ENCODE data around the gene ARRDC5.
"Not testable (repeated sequence)": the region's sequence is repeated elsewhere in the genome, so short reads cannot be mapped to it uniquely, and the experiment has no call there.

ARRDC5 gene

GRCh38 chr19:4902796-4903195, at the start of gene ARRDC5:
Gene ARRDC5, minus strand, starts transcription at chr19:4902896. Its CDS starts 71 bp downstream, at chr19:4902825.
- DNase-seq: no peak

GRCh38 chr19:4951656-4952055, 49.0 kb upstream of the ARRDC5 start:
- no peak for DNase-seq

DNA sequence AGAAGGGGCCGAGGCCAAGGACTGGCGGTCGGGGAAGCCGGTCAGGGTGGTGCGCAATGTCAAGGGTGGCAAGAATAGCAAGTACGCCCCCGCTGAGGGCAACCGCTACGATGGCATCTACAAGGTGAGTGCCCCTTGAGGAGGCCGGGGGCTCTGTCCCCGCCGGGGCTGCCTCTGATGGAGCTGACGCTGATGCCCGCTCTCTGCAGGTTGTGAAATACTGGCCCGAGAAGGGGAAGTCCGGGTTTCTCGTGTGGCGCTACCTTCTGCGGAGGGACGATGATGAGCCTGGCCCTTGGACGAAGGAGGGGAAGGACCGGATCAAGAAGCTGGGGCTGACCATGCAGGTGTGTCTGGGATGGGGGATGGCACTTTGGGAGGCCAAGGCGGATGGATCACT, 48.0 kb upstream of the ARRDC5 start:
- not testable (repeated sequence) for DNase-seq

DNA sequence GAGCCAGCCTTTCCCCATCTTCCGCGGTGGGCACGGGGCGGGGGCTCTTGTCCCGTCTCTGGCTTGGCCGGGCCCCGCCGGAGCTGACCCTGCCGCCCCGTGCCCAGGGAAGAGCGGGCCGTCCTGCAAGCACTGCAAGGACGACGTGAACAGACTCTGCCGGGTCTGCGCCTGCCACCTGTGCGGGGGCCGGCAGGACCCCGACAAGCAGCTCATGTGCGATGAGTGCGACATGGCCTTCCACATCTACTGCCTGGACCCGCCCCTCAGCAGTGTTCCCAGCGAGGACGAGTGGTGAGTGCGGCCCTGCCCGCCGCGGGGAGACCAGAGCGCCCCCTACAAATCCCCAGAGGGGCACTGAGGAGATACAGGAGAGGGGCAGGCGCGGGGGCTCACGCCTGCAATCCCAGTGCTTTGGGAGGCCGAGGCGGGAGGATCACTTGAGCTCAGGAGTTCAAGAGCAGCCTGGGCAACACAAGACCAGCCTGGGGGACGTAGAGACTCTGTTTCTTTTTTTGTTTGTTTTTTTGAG, 39.0 kb upstream of the ARRDC5 start:
- not testable (repeated sequence) for DNase-seq

DNA sequence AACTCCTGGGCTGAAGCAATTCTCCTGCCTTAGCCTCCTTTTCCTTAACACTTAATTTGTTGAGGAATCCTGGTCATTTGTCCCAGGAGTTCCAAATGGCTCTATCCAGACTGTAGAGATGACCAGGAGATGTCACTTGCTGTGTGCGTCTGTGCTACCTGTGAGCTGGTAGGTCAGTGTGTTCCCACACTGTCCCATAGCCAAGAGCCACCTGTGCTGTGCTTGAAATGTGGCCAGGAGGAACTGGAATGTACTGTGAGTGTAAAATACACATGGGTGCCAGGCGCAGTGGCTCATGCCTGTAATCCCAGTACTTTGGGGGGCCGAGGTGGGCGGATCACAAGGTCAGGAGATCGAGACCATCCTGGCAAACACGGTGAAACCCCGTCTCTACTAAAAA, 36.8 kb upstream of the ARRDC5 start:
- no peak for DNase-seq

- DNase-seq: not testable (repeated sequence)
Measured at GRCh38 chr19:4938461-4938860, 35.8 kb upstream of the ARRDC5 start.

DNA sequence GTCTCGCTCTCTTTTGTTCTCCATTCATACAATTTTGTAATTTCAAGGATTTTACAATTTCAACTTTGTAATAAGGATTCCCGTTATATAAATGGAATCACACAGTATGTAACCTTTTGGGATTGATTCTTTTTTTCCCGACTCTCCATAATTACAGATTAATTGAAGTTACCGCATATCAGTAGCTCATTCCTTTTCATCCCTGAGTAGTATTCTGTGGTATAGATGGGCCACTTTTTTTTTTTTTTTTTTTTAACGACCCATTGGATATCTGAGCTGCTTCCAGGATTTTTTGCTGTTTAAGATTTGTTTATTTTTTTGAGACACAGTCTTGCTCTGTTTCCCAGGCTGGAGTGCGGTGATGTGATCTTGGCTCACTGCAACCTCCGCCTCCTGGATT, 34.4 kb upstream of the ARRDC5 start:
- no peak for DNase-seq

DNA sequence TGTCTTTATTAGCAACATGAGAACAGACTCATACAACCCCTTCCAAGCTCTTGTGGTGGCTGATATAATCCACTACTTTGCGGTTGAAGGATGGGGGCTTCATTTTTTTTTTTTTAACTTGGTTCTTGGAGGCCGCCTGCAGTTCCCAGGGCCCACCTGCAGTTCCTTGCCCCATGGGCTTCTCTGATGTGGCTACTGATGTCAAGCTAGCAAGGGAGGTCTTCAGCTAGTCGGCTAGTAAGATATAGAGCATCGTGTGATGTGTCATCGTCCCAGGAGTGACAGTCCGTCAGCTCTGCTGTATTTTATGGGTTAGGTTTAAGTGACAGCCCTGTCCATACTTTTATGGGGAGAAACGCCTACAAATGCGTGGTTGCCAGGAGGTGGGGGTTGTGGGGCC, 32.7 kb upstream of the ARRDC5 start:
- no peak for DNase-seq

DNA sequence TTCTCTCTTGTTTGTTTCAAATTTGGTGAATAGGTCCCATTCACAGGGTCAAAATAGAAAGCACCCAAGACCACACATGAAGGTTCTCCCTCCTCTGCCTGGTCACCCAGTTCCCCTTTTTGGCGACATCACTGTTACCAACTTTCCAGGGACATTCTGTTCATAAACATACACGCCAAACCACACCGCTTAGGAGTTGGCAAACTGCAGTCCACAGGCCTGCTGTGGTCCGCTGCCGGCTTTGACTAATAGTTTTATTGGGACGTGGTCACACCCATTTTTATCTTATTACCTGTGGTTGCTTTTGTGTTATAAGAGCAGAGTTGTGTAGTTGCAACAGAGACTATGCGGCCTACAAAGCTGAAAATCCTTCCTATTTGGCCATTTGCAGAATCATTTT, 30.8 kb upstream of the ARRDC5 start:
- no peak for DNase-seq

DNA sequence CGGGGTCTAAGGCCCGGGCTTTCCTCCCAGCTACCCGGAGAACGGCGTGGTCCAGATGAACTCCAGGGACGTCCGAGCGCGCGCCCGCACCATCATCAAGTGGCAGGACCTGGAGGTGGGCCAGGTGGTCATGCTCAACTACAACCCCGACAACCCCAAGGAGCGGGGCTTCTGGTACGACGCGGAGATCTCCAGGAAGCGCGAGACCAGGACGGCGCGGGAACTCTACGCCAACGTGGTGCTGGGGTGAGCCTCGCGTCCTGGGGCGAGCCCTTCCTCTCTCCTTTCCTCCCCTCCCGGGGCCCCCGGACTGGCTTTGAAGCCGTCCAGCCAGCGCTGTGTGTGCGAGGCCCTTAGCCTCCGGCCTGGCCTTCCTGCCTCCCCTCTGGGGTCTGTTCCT, 30.0 kb upstream of the ARRDC5 start:
- DNase-seq: no peak

DNA sequence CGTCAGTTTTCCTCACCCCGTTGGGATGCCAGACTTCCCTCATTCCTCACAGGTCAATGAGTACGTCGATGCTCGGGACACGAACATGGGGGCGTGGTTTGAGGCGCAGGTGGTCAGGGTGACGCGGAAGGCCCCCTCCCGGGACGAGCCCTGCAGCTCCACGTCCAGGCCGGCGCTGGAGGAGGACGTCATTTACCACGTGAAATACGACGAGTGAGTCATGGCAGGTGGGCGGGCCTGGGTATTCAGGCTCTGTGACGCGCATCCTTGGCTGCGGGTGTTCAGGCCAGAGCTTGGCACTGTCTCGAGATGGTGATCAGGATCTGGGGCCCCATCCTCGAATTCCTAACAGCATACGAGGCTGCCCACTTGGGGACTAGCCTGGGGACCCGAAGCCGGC, 28.0 kb upstream of the ARRDC5 start:
- peak in 1 of 2 donors; percentile 20 for DNase-seq

DNA sequence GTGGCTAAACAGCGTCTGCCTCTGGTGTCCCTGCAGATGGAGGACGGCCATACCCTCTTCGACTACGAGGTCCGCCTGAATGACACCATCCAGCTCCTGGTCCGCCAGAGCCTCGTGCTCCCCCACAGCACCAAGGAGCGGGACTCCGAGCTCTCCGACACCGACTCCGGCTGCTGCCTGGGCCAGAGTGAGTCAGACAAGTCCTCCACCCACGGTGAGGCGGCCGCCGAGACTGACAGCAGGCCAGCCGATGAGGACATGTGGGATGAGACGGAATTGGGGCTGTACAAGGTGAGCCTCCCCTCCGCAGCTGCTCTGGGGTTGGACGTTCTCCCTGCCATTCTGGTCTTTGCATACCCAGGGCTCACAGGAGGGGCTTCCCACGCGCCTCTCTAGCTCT, 26.5 kb upstream of the ARRDC5 start:
- DNase-seq: no peak

DNA sequence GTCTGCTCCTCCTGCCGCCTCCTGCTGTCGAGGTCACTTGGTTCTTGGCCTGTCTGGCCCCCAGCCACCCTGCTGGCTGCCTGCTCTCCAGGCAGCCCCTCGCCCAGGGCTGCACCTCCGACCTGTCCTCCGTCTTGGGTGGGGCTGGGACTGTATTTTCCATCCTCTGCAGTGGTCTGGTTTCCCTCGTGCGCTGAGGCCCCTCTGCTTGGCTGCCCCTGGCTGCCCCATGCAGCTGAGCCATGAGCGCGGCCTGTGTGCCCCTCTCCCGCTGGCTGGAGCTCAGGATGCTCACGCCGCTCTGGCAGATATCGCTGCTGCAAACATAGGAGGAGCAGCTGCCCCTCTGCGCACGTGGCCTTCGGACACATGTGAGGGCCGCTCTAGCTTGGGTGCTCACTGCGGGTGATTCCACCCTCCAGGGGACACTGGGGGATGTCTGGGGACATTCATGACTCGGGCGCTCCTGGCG, 20.6 kb upstream of the ARRDC5 start:
- DNase-seq: no peak

DNA sequence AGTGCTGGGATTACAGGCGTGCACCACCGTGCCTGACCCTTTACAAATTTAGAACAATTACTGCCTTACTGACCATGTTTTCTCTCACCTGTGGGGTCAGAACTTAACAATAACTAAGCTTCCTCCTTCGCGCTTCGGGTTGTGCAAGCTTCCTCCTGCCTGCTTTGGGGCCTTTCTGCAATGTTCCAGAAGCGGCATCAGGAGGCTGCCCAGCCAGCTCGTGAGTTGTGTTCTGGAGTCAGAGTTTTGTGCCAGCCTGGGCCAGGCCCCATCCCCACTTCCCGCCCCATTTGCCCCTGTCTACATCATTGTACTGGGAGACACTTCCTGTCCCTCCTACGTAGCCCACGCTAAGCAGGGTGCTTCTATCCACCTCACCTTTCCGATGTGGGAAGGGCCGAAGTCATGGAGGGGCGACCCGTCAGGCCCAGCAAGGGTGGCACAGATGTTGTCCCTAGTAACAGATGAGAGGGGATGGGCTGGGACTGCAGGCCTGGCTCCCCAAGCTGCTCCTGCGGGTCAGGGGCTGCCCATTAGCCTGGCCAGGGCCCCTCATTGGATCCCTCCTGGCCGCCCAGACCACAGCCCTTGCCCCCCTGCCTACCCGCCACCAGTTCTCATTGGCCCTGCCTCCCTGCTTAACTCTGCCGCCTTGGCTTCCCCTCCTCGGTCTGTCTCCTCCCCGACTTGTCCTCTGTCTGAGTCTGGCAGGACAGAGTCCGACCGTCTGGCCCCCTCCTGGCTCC, 20.0 kb upstream of the ARRDC5 start:
- DNase-seq: no peak

DNA sequence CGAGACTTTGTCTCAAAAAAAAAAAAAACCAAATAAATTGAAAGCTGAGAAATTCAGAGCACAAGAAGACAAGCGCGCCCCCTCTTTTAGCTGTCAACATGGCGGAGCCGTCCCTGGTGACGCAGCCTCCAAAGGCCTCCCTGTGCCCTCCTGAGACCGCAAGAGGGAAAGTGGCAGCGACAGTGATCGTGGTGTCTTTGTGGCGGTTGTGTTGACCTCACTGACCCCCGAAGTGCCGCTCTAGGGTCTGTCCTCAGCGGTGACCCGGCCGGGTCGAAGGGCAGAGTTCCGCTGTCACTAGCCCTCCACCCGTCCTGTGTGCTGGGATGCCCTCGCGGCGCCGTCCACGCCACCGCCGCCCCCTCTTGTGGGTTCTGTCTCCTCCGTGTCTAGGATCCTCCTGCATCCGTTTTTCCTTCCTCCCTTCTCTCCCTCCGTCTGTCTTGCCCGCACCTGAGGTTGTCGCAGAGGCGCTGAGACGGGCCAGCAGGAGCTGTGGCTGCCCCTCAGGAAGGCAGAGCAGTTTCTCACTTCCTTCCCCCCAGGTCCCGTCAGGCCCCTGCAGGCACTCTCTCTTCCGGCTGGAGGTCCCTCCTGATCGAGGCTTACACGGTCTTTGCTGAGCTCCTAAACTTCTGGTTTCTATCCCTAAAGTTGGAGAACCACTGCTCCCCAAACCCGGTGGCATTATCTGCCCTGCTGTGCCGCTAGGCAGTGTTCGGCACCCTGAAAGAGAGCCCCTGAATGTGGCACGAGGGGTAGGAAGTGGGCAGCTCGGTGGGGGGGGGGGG, 13.8 kb upstream of the ARRDC5 start:
- peak; percentile 30 to 46 for DNase-seq

DNA sequence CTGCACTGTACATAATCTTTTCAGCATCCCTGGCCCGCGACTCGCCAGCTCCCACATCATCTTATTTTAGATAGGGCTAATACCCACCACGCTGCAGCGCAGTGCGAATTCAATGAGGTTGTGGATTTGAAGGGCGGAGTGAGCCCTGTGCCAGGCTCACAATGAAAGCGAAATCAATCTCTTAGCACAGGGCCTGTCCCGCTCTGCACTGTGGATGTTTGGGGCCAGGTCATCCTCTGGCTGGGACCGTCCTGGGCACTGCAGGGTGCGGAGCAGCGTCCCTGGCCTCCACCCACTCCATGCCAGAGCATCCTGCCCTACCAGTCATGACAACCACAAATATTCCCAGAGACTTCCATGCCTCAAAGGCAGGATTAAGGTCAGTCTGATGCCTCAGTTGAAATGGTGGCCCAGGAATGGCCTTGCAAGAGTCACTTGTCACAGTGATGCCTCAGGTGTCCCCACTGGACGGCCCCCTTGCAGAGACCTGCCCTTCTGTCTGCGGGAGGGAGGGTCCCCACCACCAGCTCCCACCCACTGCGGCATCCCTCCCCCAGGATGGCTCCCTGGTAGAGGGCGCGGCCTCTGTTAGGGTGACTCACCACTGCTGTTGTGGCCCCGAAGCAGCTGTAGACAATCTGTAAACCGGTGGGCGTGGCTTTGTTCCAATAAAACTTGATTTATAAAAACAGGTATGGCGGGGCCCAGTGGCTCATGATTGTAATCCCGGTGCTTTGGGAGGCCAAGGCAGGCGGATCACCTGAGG, 12.2 kb upstream of the ARRDC5 start:
- DNase-seq: peak; percentile 74 to 78

- peak; percentile 34 to 47 for DNase-seq
Measured at GRCh38 chr19:4913996-4914735, 11.5 kb upstream of the ARRDC5 start.

- DNase-seq: peak; percentile 74 to 79
Measured at GRCh38 chr19:4911786-4912672, 9.3 kb upstream of the ARRDC5 start.

DNA sequence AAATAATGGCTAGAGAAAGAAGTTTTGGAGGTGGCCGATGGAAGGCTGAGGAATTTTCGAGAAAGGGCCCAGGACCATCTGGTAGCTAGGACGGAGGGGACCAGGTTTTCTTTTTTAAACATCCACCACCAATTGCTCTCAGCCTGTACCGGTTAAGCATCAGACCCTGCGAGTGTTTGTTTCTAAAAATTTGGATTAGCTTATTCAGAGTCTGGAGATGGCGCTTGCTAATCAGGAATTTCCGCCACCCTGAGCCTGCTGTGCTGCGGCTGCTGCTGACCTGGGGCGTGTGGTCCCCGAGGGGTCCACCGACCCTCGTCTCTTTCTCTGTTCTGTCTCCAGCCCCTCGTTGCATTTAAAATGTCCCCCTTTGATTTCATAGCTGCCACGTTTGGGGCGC, 8.6 kb upstream of the ARRDC5 start:
- DNase-seq: no peak

GRCh38 chr19:4910594-4911281, 8.0 kb upstream of the ARRDC5 start:
- DNase-seq: peak; percentile 28
